ENCODE data around the gene PTGDS.

DNA sequence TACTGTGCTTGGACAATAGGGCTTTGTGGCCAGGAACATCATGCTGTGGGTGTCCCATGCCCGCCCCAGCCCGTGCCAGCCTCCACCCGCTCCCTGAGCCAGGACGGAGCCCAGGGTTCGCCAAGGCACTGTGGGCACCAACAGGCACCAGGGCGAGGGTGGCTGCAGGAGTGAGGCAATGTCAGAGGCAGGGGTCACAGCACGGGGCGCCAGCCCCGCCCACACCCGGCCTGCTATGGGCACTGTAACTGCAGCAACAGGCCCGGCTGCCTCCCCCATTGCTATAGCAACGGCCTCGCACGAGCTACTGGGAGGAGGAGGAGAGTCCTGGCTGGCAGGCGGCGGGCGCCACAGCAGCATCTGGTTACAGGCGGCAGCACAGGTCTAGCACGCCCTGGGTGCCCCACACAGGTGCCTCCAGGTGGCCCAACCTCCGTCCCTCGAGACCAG is 48.2 kb downstream of the PTGDS start:
- TF ChIP-seq, protein P1, sequence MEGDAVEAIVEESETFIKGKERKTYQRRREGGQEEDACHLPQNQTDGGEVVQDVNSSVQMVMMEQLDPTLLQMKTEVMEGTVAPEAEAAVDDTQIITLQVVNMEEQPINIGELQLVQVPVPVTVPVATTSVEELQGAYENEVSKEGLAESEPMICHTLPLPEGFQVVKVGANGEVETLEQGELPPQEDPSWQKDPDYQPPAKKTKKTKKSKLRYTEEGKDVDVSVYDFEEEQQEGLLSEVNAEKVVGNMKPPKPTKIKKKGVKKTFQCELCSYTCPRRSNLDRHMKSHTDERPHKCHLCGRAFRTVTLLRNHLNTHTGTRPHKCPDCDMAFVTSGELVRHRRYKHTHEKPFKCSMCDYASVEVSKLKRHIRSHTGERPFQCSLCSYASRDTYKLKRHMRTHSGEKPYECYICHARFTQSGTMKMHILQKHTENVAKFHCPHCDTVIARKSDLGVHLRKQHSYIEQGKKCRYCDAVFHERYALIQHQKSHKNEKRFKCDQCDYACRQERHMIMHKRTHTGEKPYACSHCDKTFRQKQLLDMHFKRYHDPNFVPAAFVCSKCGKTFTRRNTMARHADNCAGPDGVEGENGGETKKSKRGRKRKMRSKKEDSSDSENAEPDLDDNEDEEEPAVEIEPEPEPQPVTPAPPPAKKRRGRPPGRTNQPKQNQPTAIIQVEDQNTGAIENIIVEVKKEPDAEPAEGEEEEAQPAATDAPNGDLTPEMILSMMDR (IDR thresholded peaks at IDR 0.05; ENCODE audit: low read depth, low read length), result no peak
- TF ChIP-seq EZH2phosphoT487 (IDR thresholded peaks at IDR 0.05; ENCODE audit: low read depth), result no peak

Data from OCI-LY3 (cell line).